ENCODE results near the gene MPDU1. TPM values are rescaled to one million over a fixed set of nuclear protein-coding genes. Genes with fewer than 3 reads are reported as not detected.
"Not testable (repeated sequence)": the region's sequence is repeated elsewhere in the genome, so short reads cannot be mapped to it uniquely, and the experiment has no call there.

MPDU1 gene
- polyA plus RNA-seq, 1 donor (not counting 4 experiments of a cell fraction or from before 2014, with no cell fraction given), result 57.8 TPM

GRCh38 chr17:7623661-7624060, 40.0 kb downstream of the MPDU1 start:
- no peak for DNase-seq (ENCODE audit: low read depth, low spot score)
- H3K4me1 ChIP-seq (ENCODE audit: control insufficient read depth, extremely low read depth, insufficient read depth, low read length), result peaks cover 3% of the 10 kb centered on the region
- no peak overlapping the region for H2AFZ ChIP-seq (ENCODE audit: control insufficient read depth, low read length)
- no peaks in the 10 kb centered on the region for H3K27me3 ChIP-seq (ENCODE audit: control insufficient read depth, extremely low read depth, insufficient read depth, low read length)
- peaks cover 2% of the 10 kb centered on the region for H3K79me2 ChIP-seq (ENCODE audit: control insufficient read depth, insufficient read depth, low read length)
- H3K27ac ChIP-seq (ENCODE audit: control insufficient read depth, insufficient read depth, low read length), result no peak overlapping the region
- TF ChIP-seq CTCF (optimal IDR thresholded peaks at IDR 0.05 in 1 of 3, IDR thresholded peaks at IDR 0.05 in 1 of 3, conservative IDR thresholded peaks at IDR 0.05 in 1 of 3; ENCODE audit: extremely low read depth in 1 of 3, insufficient read depth in 2 of 3, low read length in 3 of 3) (no peak), EZH2 (IDR thresholded peaks at IDR 0.05; ENCODE audit: low read length) (no peak)
- dilution Hi-C loops (cut with MboI; ENCODE audit: extremely low pct_ligation_motif_present, low sequenced_read_pairs), result no loop called here
- H3K36me3 ChIP-seq (ENCODE audit: control insufficient read depth in 2 of 2, extremely low read depth in 1 of 2, insufficient read depth in 2 of 2, low read length in 2 of 2), result no peaks in the 10 kb centered on the region
- H3K4me2 ChIP-seq (ENCODE audit: control insufficient read depth, extremely low read depth, insufficient read depth, low read depth, low read length), result no peak overlapping the region
- no peak overlapping the region for H3K4me3 ChIP-seq (ENCODE audit: control insufficient read depth in 2 of 3, extremely low read depth in 1 of 3, insufficient read depth in 2 of 3, low read depth in 1 of 3, low read length in 3 of 3)
- H3K9me1 ChIP-seq (ENCODE audit: control insufficient read depth, extremely low read depth, insufficient read depth, low read length), result no peaks in the 10 kb centered on the region
- no peaks in the 10 kb centered on the region for H4K20me1 ChIP-seq (ENCODE audit: control insufficient read depth, extremely low read depth, insufficient read depth, low read length)
- no peaks in the 10 kb centered on the region for H3K9me3 ChIP-seq (ENCODE audit: control insufficient read depth, low read depth, low read length)
- no peak overlapping the region for H3K9ac ChIP-seq (ENCODE audit: control insufficient read depth, extremely low read depth, insufficient read depth, low read length)
- no peak for FAIRE-seq

- H3K79me2 ChIP-seq (ENCODE audit: control insufficient read depth, insufficient read depth, low read length); H3K36me3 ChIP-seq (ENCODE audit: control insufficient read depth in 2 of 2, extremely low read depth in 1 of 2, insufficient read depth in 2 of 2, low read length in 2 of 2); FAIRE-seq: not testable (repeated sequence)
Measured at GRCh38 chr17:7625749-7626148, 42.1 kb downstream of the MPDU1 start.

GRCh38 chr17:7626307-7626706, 42.7 kb downstream of the MPDU1 start:
- Histone ChIP-seq H3K4me1 (ENCODE audit: control insufficient read depth, extremely low read depth, insufficient read depth, low read length) (peaks cover 3% of the 10 kb centered on the region), H3K9me1 (ENCODE audit: control insufficient read depth, extremely low read depth, insufficient read depth, low read length) (no peaks in the 10 kb centered on the region), H3K79me2 (ENCODE audit: control insufficient read depth, insufficient read depth, low read length) (peaks cover 2% of the 10 kb centered on the region), H3K27me3 (ENCODE audit: control insufficient read depth, extremely low read depth, insufficient read depth, low read length) (no peaks in the 10 kb centered on the region), H3K36me3 (ENCODE audit: control insufficient read depth in 2 of 2, extremely low read depth in 1 of 2, insufficient read depth in 2 of 2, low read length in 2 of 2) (no peaks in the 10 kb centered on the region), H3K9ac (ENCODE audit: control insufficient read depth, extremely low read depth, insufficient read depth, low read length) (no peak overlapping the region), H2AFZ (ENCODE audit: control insufficient read depth, low read length) (no peak overlapping the region), H3K4me3 (ENCODE audit: control insufficient read depth in 2 of 3, extremely low read depth in 1 of 3, insufficient read depth in 2 of 3, low read depth in 1 of 3, low read length in 3 of 3) (no peak overlapping the region), H3K27ac (ENCODE audit: control insufficient read depth, insufficient read depth, low read length) (no peak overlapping the region), H3K9me3 (ENCODE audit: control insufficient read depth, low read depth, low read length) (no peaks in the 10 kb centered on the region), H4K20me1 (ENCODE audit: control insufficient read depth, extremely low read depth, insufficient read depth, low read length) (no peaks in the 10 kb centered on the region), H3K4me2 (ENCODE audit: control insufficient read depth, extremely low read depth, insufficient read depth, low read depth, low read length) (peak overlapping the region; percentile 97)
- TF ChIP-seq EZH2 (IDR thresholded peaks at IDR 0.05; ENCODE audit: low read length) (no peak), CTCF (optimal IDR thresholded peaks at IDR 0.05 in 1 of 3, IDR thresholded peaks at IDR 0.05 in 1 of 3, conservative IDR thresholded peaks at IDR 0.05 in 1 of 3; ENCODE audit: extremely low read depth in 1 of 3, insufficient read depth in 2 of 3, low read length in 3 of 3) (no peak)
- dilution Hi-C loops (cut with MboI; ENCODE audit: extremely low pct_ligation_motif_present, low sequenced_read_pairs), result no loop called here
- FAIRE-seq (no peak), DNase-seq (ENCODE audit: low read depth, low spot score) (no peak)

More at GRCh38 chr17:7625749-7626148, 42.1 kb downstream of the MPDU1 start:
- H2AFZ ChIP-seq (ENCODE audit: control insufficient read depth, low read length); H3K27me3 ChIP-seq (ENCODE audit: control insufficient read depth, extremely low read depth, insufficient read depth, low read length); H3K4me1 ChIP-seq (ENCODE audit: control insufficient read depth, extremely low read depth, insufficient read depth, low read length); DNase-seq (ENCODE audit: low read depth, low spot score); H3K4me2 ChIP-seq (ENCODE audit: control insufficient read depth, extremely low read depth, insufficient read depth, low read depth, low read length); H4K20me1 ChIP-seq (ENCODE audit: control insufficient read depth, extremely low read depth, insufficient read depth, low read length); H3K9ac ChIP-seq (ENCODE audit: control insufficient read depth, extremely low read depth, insufficient read depth, low read length); dilution Hi-C loops (cut with MboI; ENCODE audit: extremely low pct_ligation_motif_present, low sequenced_read_pairs); H3K27ac ChIP-seq (ENCODE audit: control insufficient read depth, insufficient read depth, low read length); H3K4me3 ChIP-seq (ENCODE audit: control insufficient read depth in 2 of 3, extremely low read depth in 1 of 3, insufficient read depth in 2 of 3, low read depth in 1 of 3, low read length in 3 of 3); H3K9me3 ChIP-seq (ENCODE audit: control insufficient read depth, low read depth, low read length); H3K9me1 ChIP-seq (ENCODE audit: control insufficient read depth, extremely low read depth, insufficient read depth, low read length): not testable (repeated sequence)

Data from keratinocyte (primary cell).